Activated T-helper 2 cell treated with anti-CD3 and anti-CD28 coated beads, Interferon-gamma antibody, Interleukin-2, Interleukin-4, amounts not matched to agents 10 μg/mL and 5 μg/mL and 100 μg/mL, durations not matched to agents 14 hours and 24 hours and 36 hours (primary cell): ENCODE data around the gene SPPL2B. TPM values are rescaled to one million over a fixed set of nuclear protein-coding genes. Genes with fewer than 3 reads are reported as not detected.
A peak's percentile ranks its signal among the peaks of the same experiment; 100 is the strongest.
"Not testable (repeated sequence)": the region's sequence is repeated elsewhere in the genome, so short reads cannot be mapped to it uniquely, and the experiment has no call there.

Experiments
- DNase-seq: peaks from one replicate; pipeline ENCODE4 v3.0.0; 2021; ENCODE audit warnings: low spot score
- H3K27ac Mint-ChIP-seq: one replicate; pipeline ENCODE4 v1.8.0; 2021; ENCODE audit warnings: mixed read lengths
- H3K27me3 Mint-ChIP-seq: one replicate; pipeline ENCODE4 v1.8.0; 2021; ENCODE audit warnings: low read depth, mixed read lengths
- H3K36me3 Mint-ChIP-seq: one replicate; pipeline ENCODE4 v1.8.0; 2021; ENCODE audit warnings: low read depth, mixed read lengths
- H3K4me1 Mint-ChIP-seq: one replicate; pipeline ENCODE4 v1.8.0; 2021; ENCODE audit warnings: low read depth, mixed read lengths
- H3K4me3 Mint-ChIP-seq: one replicate; pipeline ENCODE4 v1.8.0; 2021; ENCODE audit warnings: low read depth, mild to moderate bottlenecking, moderate library complexity, mixed read lengths
- H3K9me3 Mint-ChIP-seq: one replicate; pipeline ENCODE4 v1.8.0; 2021; ENCODE audit warnings: mixed read lengths
- intact Hi-C: fragments of 100-400 bp; cut with micrococcal nuclease; formaldehyde crosslinking; loops from one replicate; pipeline ENCODE4 v1.15.1; 2023
- total RNA-seq: library from RNA; stranded (reverse); gene quantifications from 2 replicates; pipeline ENCODE4 v1.2.3, GENCODE V29; 2022

The SPPL2B gene
- total RNA-seq, 1 donor from 2014 or later = 60.8 TPM

DNA sequence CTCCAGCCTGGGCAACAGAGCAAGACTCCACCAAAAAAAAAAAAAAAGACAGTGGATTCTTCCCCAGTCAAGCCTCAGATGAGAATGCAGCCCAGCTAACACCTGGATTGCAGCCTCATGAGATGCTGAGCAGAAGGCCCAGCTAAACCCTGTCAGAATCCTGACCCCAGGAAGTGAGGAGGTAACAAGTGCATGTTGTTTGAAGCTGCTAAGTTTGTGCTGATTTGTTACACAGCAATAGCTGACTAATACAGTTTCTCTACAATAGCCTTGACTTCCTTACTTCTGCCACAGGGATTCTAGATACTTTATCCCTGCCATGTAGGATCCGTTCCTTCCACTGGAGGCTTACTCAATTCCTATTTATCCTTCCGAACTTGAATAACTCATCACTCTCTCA is 52.1 kb downstream of the SPPL2B start:
- Mint-ChIP-seq H3K27me3 (no peaks in the 10 kb centered on the region), H3K4me1 (no peaks in the 10 kb centered on the region), H3K27ac (no peak overlapping the region), H3K4me3 (no peak overlapping the region), H3K36me3 (peaks cover 13% of the 10 kb centered on the region), H3K9me3 (peaks cover 27% of the 10 kb centered on the region)
- intact Hi-C loops = no loop called here
- DNase-seq = no peak

DNA sequence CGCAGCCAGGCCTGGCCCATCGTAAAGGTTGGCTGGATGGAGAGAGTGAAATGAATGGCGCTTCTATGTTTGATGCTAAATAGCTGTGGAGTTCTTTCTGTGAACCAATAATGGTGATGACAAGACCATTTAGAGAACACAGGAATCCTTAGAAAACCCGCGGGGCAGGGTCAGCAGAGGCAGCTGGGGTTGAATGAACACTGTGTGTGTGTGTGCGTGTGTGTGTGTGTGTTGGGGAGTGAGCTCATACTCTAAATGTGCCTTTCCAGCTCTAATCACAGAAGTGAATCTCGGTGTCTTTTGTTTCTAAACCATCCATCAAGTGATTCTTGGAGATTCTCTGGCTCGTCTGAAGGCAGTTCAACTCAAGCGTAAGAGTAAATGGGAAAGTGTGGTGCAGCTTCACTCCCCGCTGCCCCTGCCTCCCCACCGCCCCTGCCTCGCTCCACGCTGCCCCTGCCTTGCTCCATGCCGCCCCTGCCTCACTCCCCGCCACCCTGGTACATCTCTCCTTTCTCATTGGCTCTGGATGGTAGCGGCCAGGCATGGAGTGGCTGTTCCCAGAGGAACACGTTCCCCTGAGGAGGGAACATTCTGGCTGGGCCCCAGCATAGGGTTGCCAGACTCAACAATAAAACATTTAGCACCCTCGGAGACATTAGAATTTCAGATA is 52.8 kb downstream of the SPPL2B start:
- DNase-seq = no peak
- Mint-ChIP-seq H3K27me3 (no peaks in the 10 kb centered on the region), H3K27ac (no peak overlapping the region), H3K4me1 (no peaks in the 10 kb centered on the region), H3K4me3 (no peak overlapping the region), H3K9me3 (peaks cover 27% of the 10 kb centered on the region), H3K36me3 (peaks cover 13% of the 10 kb centered on the region)
- intact Hi-C loops = no loop called here

DNA sequence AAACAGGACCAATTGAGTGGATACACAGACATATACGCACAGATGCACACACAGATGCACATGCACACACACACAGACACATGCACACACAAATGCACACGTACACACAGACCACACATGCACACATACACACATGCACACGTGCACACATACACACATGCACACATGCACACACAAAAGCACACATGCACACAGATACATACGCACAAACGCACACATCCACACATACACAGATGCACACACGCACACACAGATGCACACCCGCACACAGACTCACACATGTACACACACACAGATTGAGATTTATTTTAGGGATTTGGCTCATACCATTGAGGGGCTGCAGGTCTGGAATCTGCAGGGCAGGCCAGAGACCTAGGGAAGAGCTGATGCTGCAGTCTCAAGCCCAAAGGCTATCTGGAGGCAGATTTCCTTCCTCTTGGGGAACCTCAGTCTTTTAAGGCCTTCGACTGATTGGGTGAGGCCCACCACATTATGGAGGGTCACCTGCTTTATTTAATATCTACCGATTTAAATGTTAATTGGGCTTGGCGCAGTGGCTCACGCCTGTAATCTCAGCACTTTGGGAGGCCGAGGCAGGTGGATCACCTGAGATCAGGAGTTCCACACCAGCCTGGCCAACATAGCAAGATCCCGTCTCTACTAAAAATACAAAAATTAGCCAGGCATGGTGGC is 54.2 kb downstream of the SPPL2B start:
- no peaks in the 10 kb centered on the region for H3K4me1 Mint-ChIP-seq
- peaks cover 25% of the 10 kb centered on the region for H3K9me3 Mint-ChIP-seq
- H3K4me3 Mint-ChIP-seq = no peak overlapping the region
- peaks cover 13% of the 10 kb centered on the region for H3K36me3 Mint-ChIP-seq
- H3K27me3 Mint-ChIP-seq = peaks cover 1% of the 10 kb centered on the region
- H3K27ac Mint-ChIP-seq = no peak overlapping the region
- no peak for DNase-seq
- intact Hi-C loops = no loop called here

DNA sequence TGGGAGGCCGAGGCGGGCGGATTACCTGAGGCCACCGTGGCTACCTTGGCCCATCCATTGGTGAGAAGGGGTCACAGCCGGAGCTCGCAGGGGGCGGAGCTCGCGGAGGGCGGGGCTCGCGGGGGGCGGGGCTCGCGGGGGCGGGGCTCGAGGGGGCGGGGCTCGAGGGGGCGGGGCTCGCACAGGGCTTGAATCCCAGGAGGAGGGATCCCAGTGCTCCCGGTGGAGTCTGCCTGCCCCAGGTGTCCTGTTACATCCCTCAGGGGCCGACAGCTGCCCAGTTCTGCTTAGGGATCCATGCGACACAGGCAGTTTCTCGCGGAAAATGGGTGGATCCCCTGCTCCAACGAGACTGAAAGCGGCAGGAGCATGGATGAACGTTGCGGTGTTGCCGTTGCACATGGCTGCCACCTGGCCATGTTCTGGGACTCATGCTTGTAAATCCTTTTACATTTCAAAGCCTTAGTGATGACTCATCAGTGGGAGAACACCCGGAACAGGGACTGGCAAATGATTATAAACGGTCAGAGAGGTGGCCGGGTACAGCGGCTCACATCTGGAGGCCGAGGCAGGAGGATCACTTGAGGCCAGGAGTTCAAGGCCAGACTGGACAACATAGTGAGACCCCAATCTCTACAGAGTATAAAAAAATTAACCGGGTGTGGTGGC is 56.7 kb downstream of the SPPL2B start:
- Mint-ChIP-seq H3K4me1 (no peaks in the 10 kb centered on the region), H3K9me3 (peaks cover 7% of the 10 kb centered on the region), H3K27me3 (peaks cover 2% of the 10 kb centered on the region), H3K27ac (no peak overlapping the region), H3K4me3 (no peak overlapping the region), H3K36me3 (peaks cover 3% of the 10 kb centered on the region)
- no peak for DNase-seq
- intact Hi-C loops = no loop called here

DNA sequence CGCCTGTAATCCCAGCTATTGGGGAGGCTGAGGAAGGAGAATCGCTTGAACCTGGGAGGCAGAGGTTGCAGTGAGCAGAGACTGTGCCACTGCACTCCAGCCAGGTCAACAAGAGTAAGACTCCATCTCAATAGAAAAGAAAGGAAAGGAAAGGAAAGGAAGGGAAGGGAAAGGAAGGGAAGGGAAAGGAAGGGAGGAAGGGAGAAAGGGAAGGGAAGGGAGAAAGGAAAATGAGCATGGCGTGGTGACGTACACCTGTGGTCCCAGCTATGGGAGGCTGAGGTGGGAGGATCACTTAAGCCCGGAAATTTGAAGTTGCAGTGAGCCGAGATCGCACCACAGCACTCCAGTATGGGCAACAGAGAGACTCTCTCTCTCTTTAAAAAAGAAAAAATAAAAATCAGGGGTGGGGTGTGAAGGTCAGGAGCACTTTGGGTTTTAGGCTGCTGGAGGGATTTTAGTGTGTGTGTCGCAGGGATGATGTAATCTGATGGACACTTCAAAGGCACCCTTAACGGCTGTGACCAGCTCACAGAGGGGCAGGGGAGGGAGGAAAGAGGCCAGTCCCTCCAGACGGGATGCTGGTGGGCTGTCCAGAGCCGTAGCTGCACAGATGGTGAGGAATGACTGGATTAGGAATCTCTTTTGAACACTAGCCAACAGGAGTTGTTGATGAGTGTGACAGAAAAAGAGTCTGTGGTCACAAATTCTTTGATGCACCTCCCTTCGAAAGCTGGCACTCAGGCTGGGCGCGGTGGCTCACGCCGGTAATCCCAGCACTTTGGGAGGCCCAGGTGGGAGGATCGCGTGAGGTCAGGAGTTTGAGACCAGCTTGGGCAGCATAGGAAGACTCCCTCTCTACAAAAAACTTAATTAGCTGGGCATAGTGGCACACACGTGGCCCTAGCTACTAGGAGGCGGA is 59.1 kb downstream of the SPPL2B start:
- intact Hi-C loops = no loop called here
- no peak overlapping the region for H3K4me3 Mint-ChIP-seq
- H3K36me3 Mint-ChIP-seq = no peaks in the 10 kb centered on the region
- no peak for DNase-seq
- peaks cover 2% of the 10 kb centered on the region for H3K4me1 Mint-ChIP-seq
- H3K27me3 Mint-ChIP-seq = peaks cover 4% of the 10 kb centered on the region
- H3K9me3 Mint-ChIP-seq = no peaks in the 10 kb centered on the region
- no peak overlapping the region for H3K27ac Mint-ChIP-seq

DNA sequence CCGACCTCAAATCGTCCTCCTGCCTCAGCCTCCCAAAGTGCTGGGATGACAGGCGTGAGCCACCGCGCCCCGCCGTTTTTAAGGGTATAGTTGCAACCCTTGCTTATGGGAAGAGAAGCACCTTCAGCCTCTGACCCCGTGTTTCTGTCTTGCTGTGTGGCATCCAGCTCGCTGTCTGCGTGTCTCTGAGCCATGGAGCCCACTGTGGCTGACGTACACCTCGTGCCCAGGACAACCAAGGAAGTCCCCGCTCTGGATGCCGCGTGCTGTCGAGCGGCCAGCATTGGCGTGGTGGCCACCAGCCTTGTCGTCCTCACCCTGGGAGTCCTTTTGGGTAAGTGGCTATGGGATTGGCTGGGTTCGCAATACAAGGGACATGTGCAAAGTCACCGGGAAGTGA is 61.1 kb downstream of the SPPL2B start:
- Mint-ChIP-seq H3K4me1 (peaks cover 7% of the 10 kb centered on the region), H3K27me3 (peaks cover 4% of the 10 kb centered on the region), H3K36me3 (no peaks in the 10 kb centered on the region), H3K27ac (no peak overlapping the region), H3K9me3 (no peaks in the 10 kb centered on the region), H3K4me3 (no peak overlapping the region)
- intact Hi-C loops = no loop called here
- no peak for DNase-seq

DNA sequence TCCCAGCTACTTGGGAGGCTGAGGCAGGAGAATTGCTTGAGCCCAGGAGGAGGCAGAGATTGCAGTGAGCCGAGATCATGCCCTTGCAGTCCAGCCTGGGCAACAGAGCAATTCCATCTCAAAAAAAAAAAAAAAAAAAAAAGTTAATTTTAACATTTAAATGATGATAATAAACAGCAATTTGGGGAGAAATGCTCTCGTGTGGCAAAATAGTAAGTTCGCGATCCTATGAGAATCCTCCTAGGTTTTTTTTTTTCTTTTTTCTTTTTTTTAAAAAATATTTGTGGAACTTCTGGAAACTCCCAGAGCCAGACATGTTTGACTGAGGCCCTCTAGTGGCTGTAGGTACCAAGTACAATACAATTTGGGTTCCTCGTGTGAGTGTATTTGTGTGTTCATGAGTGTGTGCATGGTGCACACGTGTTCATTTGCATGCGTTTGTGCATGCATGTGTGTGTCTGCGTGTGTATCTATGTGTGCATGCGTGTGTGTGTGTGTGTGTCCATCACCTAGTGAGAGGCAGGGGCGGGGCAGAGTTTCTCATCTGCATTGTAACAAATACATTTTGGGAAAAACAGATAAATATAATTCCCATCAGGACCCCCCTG is 62.7 kb downstream of the SPPL2B start:
- Mint-ChIP-seq H3K27ac (no peak overlapping the region), H3K9me3 (no peaks in the 10 kb centered on the region), H3K4me3 (no peak overlapping the region), H3K36me3 (no peaks in the 10 kb centered on the region), H3K4me1 (peaks cover 7% of the 10 kb centered on the region), H3K27me3 (peaks cover 4% of the 10 kb centered on the region)
- peak; percentile 20 for DNase-seq
- intact Hi-C loops = loop anchor here (2.0 to 5.0 kb wide), 3 partner anchors 116 to 234 kb away; partner anchors contain the start of genes PLEKHJ1 and SF3A2

DNA sequence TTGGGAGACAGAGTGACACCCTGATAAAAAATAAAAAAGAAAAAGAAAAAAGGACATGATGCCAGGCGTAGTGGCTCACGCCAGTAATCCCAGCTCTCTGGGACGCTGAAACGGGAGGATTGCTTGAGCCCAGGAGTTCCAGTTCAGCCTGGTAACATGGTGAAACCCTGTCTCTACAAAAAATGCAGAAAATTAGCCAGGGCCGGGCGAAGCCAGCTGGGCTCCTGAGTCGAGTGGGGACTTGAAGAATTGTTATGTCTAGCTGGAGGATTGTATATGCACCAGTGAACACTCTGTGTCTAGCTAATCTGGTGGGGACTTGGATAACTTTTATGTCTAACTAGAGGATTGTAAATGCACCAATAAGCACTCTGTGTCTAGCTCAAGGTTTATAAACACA is 63.9 kb downstream of the SPPL2B start:
- Mint-ChIP-seq H3K9me3 (no peaks in the 10 kb centered on the region), H3K4me1 (peaks cover 7% of the 10 kb centered on the region), H3K36me3 (no peaks in the 10 kb centered on the region), H3K27me3 (peaks cover 4% of the 10 kb centered on the region), H3K27ac (no peak overlapping the region), H3K4me3 (no peak overlapping the region)
- intact Hi-C loops = loop anchor here (5.0 kb wide), 2 partner anchors 155 to 235 kb away; partner anchors contain the start of genes PLEKHJ1 and SF3A2
- no peak for DNase-seq

DNA sequence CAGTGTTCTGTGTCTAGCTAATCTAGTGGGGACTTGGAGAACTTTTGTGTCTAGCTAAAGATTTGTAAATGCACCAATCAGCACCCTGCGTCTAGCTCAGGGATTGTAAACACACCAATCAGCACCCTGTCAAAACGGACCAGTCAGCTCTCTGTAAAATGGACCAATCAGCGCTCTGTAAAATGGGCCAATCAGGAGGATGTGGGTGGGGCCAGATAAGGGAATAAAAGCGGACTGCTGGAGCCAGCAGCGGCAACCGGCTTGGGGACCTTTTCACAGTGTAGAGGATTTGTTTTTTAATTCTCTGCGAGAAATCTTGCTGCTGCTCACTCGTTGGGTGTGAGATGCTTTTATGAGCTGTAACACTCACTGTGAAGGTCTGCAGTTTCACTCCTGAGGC is 64.4 kb downstream of the SPPL2B start:
- not testable (repeated sequence) for DNase-seq, H3K4me1 Mint-ChIP-seq, H3K4me3 Mint-ChIP-seq, H3K27ac Mint-ChIP-seq, H3K36me3 Mint-ChIP-seq, H3K27me3 Mint-ChIP-seq, H3K9me3 Mint-ChIP-seq
- intact Hi-C loops = loop anchor here (5.0 kb wide), 2 partner anchors 156 to 236 kb away; partner anchors contain the start of genes PLEKHJ1 and SF3A2

DNA sequence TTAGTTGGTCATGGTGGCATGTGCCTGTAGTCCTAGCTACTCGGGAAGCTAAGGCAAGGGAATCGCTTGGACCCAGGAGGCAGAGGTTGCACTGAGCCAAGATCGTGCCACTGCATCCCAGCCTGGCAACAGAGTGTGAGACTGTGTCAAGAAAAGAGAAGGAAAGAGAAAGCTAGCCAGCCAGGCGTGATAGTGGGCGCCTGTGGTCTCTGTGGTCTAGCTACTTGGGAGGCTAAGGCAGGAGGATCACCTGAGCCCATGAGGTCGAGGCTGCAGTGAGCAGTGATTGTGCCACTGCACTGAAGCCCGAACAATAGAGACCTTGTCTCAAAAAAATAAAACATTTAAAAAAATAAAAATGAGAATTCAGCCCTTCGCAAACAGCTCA is 65.6 kb downstream of the SPPL2B start:
- H3K27ac Mint-ChIP-seq = no peak overlapping the region
- H3K4me1 Mint-ChIP-seq = peaks cover 7% of the 10 kb centered on the region
- DNase-seq = no peak
- no peaks in the 10 kb centered on the region for H3K9me3 Mint-ChIP-seq
- peaks cover 2% of the 10 kb centered on the region for H3K27me3 Mint-ChIP-seq
- H3K36me3 Mint-ChIP-seq = no peaks in the 10 kb centered on the region
- H3K4me3 Mint-ChIP-seq = no peak overlapping the region
- intact Hi-C loops = loop anchor here (5.0 kb wide), 2 partner anchors 157 to 237 kb away; partner anchors contain the start of genes PLEKHJ1 and SF3A2

DNA sequence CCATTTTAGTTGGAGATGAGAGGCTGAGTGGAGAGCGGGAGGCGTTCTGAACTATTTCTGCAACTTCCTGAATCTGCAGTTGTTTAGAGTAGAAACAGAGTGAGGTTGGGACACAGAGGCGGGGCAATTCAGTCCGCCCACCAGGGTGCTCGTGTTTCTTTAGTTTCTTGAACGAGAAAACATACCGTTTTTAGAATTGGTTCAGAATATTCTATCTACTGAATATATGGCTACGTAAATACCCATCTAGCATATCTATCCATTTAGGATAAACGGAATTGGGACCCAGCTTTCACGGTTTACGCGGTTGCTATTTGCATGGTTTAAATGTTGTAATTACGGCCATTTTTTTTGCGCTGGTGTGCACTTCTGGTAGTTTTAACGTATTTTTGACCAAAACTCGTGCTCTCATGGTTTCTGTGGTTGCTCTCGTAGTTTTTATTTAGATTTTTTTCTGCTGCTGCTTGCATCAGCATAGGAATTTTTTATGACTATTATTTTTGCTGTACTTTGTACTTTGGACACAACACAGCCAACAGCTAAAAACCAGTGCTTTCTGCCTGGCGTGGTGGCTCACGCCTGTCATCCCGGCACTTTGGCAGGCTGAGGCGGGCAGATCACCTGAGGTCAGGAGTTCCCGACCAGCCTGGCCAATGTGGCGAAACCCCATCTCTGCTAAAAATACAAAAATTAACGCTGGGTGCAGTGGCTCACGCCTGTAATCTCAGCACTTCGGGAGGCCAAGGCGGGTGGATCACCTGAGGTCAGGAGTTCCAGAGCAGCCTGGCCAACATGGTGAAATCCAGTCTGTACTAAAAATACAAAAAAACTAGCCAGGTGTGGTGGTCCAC is 66.2 kb downstream of the SPPL2B start:
- intact Hi-C loops = loop anchor here (5.0 kb wide), 2 partner anchors 157 to 237 kb away; partner anchors contain the start of genes PLEKHJ1 and SF3A2
- H3K27ac Mint-ChIP-seq = peak overlapping the region; percentile 17
- H3K27me3 Mint-ChIP-seq = peaks cover 2% of the 10 kb centered on the region
- no peak overlapping the region for H3K4me3 Mint-ChIP-seq
- no peaks in the 10 kb centered on the region for H3K9me3 Mint-ChIP-seq
- no peaks in the 10 kb centered on the region for H3K36me3 Mint-ChIP-seq
- peaks cover 7% of the 10 kb centered on the region for H3K4me1 Mint-ChIP-seq
- DNase-seq = no peak
